GM18873 (cell line): ENCODE data around the gene SLC25A17.
"Not testable (repeated sequence)": the region's sequence is repeated elsewhere in the genome, so short reads cannot be mapped to it uniquely, and the experiment has no call there.

Source experiments
- ATAC-seq: cut with Tn5 transposase; IDR thresholded peaks from one replicate; pipeline ENCODE4 v1.9.1; 2021; ENCODE audit warnings: mild to moderate bottlenecking, moderate library complexity, moderate number of reproducible peaks; ENCODE audit not compliant: unreplicated experiment, low FRiP score

SLC25A17 gene

DNA sequence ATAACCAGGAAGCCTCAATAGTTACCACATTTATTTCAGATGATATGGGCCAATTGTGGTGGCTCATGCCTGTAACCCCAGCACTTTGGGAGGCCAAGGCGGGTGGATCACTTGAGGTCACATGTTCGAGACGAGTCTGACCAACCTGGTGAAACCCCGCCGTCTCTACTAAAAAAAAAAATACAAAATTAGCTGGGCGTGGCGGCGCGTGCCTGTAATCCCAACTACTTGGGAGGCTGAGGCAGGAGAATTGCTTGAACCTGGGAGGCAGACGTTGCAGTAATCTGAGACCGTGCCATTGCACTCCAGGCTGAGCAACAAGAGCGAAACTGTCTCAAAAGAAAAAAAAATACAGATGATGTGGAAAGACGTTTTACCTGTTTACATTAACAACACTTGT lies 60.3 kb downstream of the SLC25A17 start:
- ATAC-seq = not testable (repeated sequence)

DNA sequence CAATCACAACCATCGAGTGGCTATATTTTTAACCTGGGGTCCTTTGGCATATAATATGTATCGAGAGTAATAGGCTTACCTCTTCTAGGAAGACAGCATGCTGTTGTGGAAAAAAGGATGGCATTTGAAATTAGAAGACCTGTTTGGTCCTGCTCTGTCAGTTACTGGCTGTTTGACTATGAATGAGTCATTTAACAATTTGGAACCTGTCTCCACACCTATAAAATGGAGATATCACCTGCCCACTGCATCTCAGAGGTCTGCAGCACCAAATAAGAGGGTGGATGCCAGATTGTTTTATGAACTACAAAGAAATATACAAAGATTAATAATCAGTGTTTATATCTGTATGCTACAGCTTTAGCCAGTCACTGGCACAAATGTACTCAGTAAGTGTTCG lies 60.8 kb downstream of the SLC25A17 start:
- no peak for ATAC-seq

DNA sequence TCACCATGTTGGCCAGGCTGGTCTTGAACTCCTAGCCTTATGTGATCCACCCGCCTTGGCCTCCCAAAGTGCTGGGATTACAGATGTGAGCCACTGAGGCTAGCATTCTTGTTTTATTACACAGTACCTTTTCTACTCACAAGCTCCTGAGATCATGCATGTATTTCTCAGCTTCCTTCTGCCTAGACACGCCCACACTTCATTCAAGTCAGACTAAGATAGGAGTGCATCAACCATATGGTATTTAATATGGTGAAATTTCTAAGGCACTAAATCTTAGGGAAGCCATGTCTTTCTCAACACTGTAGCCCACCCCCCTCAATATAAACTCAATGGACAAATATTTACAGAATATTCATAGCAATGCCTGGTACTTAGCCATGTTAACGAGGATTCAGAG lies 62.1 kb downstream of the SLC25A17 start:
- no peak for ATAC-seq

DNA sequence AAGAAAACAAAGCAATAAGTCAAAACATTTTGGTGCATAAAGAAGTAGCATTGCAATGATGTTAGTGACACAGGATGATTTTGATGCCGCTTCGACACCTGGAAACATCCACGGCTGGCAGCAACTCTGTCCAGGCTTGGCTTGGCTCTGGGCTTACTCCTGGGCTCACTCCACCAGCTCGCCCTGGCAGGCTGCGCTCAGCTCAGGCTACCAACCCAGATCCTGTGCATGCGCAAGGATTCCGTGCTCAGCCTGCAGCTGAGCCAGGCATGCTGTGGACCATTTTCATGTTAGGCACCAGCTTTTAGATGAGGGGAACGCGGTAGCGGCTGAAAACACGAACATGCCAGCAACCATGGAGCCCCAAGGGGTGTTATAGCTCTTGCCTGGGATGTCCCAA lies 66.0 kb downstream of the SLC25A17 start:
- no peak for ATAC-seq

DNA sequence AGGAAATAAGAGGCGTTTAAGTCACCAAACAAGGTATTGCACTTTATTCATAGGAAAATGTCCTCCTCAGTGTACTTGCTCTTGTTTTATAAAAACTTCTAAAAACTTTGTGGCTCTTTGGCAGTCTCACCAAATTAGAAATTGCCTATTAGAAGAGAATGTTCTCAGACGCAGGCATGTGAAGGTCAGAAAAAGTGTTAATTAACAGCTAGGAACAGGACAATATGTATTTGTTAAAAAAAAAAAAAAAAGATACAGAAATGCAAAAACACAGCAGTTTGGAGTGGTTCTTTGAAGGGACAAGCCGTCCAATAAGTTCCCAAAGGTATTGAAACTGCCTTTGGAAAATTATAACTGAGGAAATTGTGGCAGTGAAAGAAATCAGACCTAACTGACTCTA lies 67.9 kb downstream of the SLC25A17 start:
- no peak for ATAC-seq

DNA sequence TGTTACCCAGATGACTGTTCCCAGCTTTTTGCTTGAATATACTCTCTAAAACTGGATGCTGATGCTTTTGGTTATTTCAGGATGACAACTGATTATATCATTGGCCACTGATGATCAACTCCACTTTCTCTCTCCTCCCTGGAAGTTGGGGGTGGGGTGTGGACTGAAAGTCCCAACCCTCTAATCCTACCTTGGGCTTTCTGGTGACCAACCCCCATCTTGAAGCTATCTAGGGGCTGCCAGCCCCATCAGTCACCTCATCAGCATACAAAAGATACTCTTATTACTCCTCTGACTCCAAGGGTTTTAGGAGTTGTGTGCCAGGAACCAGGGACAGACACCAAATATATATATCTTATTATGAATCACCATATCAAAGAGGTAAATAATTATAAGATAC lies 69.3 kb downstream of the SLC25A17 start:
- no peak for ATAC-seq

DNA sequence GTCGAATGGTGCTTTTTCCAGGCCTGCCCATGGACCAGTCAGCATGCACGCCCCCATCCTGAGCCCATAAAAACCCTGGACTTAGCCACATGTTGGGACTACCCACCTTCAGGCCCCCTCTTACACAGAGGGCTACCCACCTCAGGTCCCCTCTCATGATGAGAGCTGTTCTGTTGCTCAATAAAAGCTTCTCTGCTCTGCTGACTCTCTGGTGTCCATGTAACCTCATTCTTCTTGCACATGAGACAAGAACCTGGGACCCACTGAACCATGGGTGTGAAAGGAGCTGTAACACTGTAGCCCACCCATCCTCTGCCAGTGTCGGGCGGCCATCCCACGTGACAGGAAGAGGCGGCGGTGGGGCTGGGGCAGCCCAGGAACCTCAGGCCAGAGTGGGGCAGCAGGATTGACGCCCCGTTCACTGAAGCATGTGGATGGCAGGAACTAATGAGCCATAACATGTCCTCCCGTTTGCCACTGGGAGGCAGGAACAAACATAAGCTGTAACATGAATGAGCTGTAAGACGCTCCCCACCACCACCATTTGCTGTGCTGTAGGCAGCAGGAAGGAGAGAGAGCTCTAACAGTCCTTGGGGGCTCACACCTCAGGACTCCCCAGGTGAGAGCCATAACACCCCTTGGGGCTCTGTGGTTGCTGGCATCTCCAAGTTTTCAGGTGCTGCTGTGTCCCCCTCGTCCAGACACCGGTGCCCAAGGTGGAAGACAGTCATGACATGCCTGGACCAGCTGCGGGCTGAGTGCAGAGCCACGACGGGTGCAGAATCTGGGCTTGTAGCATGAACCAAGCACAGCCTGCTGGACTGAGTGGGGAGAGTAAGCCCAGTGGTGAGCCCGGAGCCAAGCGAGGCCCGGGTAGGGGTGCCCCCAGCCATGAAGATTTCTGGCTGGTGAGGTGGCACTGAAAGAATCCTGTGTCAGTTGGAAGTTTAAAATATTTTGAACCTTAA lies 70.5 kb downstream of the SLC25A17 start:
- ATAC-seq = no peak

DNA sequence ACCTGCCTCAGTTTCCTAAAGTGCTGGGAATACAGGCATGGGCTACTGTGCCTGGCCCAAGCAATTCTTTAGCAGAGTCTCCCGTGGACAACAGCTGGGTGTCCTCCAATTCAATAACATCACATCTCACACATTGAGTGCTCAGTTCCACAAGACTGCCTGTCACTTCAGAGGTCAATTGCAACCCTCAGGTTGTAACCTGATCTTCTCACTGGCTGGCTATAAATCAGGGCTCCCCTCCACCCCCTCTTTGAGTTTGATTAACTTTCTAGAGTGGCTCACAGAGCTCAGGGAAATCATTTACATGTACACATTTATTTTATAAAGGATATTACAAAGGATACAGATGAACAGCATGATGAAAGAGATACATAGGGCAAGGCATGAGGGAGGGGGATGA lies 71.8 kb downstream of the SLC25A17 start:
- ATAC-seq = no peak

DNA sequence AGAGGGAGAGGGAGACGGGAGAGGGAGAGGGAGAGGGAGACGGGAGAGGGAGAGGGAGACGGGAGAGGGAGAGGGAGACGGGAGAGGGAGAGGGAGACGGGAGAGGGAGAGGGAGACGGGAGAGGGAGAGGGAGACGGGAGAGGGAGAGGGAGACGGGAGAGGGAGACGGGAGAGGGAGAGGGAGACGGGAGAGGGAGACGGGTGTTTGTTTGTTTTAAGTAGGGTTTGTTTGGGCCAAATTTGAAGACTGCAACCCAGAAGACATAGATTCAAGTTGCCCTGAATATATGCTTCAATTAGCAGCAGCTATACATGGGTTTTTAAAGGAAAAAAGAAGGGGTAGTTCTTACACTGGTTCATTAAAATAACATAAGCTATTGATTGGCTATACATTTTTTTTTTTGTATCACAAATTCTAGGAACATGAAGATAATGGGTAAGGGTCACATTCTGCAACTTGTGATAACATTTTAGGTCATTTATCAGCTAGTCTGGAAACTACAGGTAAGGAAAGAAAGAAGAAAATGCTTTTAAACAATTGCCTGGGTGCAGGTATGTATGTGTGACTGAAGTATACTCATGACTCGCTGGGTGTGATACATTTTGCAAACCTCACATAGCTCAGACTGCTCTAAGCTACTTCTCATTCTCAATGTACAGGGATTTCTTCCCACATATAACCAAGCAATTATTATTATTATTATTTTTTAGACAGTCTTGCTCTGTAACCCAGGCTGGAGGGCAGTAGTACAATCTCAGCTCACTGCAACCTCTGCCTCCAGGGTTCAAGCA lies 72.5 kb downstream of the SLC25A17 start:
- no peak for ATAC-seq

DNA sequence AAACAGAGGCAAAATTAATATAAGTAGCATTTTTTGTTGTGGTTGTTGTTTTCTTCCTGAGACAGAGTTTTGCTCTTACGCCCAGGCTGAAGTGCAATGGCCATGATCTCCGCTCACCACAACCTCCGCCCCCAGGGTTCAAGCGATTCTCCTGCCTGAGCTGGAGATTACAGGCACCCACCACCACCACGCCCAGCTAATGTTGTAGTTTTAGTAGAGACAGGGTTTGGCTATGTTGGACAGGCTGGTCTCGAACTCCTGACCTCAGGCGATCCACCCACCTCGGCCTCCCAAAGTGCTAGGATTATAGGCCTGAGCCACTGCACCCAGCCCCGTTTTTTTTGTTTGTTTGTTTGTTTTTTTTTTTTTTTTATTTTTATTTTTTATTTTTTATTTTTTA lies 75.4 kb downstream of the SLC25A17 start:
- no peak for ATAC-seq

DNA sequence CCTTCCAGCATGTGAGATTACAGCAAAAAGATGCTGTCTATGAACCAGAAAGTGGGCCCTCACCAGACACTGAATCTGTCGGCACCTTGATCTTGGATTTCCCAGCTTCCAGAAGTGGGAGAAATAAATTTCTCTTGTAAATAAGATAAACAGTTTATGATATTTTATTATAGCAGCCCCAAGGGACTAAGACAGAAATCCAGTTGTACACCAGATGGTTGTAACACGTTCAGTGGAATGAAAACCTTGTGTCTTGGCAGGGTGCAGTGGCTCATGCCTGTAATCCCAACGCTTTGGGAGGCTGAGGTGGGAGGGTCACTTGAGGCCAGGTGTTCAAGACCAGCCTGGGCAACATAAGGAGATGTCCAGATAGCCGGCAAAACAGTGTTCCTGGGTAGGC lies 78.0 kb downstream of the SLC25A17 start:
- no peak for ATAC-seq

DNA sequence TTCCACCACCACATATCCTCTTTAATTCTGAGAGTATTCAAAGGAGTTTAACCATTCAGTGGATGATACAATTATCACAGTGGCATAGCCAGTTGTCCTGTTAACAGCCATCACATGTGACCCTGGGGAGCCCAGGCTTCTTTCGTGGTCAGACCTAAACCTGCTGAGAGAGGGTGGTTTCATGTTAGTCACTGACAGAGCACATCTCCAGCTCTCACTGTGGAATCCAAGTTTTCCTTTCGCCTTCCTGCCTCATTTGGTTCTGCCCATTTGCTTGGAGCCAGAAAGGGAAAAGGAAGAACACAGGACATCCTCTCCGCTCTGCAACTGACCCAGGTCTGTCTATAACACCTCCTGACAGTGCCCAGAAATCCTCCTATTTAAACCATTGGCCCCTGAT lies 79.4 kb downstream of the SLC25A17 start:
- no peak for ATAC-seq

DNA sequence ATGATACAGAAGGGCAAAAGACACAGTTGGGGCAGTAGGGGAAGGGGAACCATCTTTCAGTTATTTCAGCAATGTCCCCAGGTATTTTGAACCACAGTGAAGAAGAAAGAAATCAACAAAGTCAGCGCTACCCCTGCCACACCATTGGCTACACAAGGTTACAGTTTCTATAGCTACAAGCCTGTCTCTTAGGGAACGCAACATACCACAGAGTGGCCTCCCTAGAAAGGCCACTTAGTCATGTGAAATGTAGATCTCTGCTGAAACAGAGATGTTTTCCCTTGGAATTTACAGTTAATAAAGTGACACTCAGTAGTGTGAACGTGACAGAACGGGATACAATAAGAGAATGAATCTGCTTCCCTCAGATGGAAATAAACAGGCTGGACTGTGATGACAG lies 85.2 kb downstream of the SLC25A17 start:
- no peak for ATAC-seq

DNA sequence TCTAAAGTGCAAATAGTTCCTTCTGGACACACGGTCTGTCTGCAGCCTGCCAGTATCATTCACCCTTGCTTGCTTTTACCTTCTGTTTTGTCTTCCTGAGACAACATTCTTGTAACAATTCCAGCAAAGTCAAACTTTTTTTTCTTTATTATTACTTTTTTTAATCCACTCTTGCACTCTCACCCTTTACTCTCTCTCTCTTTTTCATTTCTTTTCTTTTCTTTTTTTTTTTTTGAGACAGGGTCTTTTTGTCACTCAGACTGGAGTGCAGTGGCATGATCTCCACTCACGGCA lies 86.2 kb downstream of the SLC25A17 start:
- ATAC-seq = no peak

DNA sequence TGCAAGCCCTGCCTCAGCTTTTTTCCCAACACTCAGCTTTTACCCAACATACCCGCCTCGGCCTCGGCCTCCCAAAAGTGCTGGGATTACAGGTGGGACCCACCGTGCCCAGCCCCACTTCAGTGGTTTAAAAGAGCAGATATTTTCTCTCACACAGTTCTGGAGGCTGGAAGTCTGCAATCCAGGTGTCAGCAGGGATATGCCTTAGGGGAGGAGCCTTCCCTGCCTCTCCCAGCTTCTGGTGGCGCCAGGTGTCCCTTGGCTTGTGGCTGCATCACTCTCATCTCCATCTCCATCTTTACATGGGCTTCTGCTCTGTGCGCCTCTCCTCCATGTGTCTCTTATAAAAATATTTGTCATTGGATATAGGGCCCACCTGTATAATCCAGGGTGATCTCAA lies 89.9 kb downstream of the SLC25A17 start:
- no peak for ATAC-seq

DNA sequence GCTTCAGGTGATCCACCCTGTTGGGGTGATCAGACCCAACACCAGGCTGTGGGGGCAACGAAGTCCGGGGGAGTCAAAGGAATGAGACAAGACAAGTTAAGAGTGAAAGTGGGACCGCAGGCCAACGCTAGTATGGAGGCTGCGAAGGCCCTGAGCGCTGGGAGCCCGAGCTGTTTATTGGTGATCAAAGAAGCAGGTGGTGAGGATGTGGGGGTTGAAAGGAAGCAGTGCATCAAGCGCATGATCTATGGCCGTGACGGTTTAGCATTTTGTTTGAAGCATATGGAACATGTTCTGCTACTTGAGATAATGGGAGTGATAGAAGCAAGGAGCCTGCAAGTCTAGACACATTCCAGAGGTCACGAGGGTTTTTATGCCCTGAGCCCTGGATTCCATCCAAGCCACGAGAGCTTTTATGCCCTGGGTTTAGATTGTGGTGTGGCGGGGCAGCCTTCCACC lies 90.4 kb downstream of the SLC25A17 start:
- no peak for ATAC-seq

DNA sequence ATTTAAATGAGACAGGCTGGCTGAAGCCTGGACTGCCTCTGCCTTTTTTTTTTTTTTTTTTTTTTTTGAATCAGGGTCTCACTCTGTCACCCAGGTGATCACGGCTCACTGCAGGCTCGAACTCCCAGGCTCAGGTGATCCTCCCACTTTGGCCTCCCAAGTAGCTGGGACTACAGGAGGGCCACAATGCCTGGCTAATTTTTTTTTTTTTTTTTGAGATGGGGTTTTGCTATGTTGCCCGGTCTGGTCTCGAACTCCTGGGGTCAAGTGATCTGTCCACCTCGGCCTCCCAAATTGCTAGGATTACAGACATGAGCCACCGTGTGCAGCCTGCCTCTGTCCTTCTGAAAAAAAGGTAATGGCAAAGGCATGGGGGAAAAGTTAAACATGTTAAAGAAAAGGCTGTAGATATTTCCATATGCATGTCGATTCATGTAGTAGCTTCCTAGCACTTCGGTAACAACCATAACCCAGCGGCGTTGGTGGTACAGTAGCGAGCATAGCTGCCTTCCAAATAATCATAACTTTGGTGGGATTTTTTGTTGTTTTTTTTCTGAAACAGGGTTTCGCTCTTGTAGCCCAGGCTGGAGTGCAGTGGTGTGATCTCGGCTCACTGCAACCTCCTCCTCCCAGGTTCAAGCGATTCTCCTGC lies 91.1 kb downstream of the SLC25A17 start:
- no peak for ATAC-seq

DNA sequence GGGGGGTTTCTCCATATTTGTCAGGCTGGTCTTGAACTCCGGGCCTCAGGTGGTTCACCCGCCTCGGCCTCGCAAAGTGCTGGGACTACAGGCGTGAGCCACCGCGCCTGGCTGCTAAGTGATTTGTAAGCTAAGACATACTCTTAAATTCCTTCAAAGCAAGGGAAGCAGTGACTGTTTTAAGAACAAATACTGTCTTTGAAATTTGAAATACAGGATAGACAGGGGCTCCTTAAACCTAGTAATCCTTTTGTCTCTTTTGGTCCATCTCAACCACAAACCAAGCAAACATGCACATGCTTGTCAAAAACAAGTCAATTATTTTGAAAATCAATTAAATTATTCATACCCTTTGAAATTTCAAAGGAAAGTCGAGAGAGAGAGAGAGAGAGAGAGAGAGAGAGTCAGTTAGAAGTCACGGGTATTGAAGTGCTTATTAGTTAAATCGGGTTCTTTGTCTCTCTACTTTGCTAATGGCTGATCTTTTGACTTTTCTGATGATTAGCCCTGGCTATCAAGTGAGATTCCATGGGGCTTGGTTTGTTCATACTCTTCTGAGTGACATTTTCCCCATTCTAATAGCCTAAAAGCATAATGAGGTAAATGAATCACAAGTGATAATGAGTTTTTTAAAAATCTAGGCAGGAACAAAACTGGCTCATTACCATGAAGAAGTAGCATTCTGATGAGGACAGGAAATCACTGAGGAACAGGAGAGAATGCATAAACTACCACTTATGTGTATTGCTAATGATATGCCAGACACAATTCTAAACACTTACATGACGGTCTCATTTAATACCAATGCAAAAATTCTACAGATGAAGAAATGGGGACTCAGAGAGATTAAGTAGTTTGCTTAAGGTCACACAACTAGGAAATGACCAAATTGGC lies 91.8 kb downstream of the SLC25A17 start:
- ATAC-seq = no peak

DNA sequence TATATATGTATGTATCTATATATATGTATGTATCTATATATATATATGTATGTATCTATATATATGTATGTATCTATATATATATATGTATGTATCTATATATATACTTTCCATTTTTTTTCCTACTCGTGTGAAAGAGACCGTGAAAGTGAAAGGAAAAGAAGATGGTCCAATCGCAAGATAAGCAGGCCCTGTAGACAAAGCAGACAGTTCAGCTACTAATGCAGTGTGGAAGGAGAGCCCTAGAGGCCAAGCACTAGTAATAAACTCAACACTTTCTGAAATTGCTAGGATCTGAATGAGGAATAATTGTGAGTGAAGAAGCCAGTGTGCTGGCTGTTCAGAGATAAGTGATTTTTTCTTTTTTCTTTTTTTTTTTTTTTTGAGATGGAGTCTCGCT lies 92.6 kb downstream of the SLC25A17 start:
- no peak for ATAC-seq

DNA sequence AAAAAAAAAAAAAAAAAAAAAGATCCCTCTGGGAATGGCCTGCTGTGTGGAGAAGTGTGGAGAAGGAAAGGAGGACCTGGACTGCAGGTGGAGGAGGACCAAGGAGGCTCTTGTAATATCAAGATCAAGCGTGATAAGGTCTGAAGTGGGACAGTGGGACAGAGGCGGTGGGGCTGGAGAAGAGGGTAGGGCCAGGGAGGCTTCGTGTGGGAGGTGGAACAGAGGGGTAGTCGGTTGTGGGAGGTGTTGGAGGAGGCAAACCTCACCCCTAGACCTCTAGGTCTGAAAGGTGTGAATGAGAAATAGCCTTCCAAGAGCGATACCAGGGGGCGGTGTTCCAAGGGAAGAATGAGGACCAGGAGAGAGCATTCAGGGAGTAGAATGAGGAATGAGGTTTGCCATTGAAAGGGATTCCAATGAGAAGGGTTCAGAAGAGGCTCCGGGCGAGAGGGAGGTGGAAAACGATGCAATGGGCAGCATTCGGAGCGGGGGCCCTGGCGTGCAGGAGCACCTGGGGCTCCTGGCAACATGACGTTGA lies 95.7 kb downstream of the SLC25A17 start:
- no peak for ATAC-seq
